Activated gamma-delta T cell treated with Interleukin-2 at 50 U/mL for 16 hours (primary cell): ENCODE data around the gene MBOAT7.
"Not testable (repeated sequence)": the region's sequence is repeated elsewhere in the genome, so short reads cannot be mapped to it uniquely, and the experiment has no call there.

Source experiments
- DNase-seq: peaks from one replicate; pipeline ENCODE4 v3.0.0-alpha.2; 2020

MBOAT7 gene

DNA sequence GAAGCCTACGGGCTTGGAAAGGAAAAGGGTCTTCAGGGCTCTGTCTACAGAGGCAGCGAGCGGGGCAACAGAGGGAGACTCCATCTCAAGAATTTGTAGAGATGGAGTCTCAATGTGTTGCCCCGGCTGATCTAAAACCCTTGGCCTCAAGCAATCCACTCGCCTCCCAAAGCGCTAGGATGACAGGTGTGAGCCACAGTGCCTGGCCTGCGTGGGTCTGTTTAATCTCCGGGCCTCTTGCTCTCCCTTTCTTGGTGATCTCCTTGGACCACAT, 19.3 kb upstream of the MBOAT7 start:
- no peak for DNase-seq

- no peak for DNase-seq
Measured at GRCh38 chr19:54207983-54208783, 18.8 kb upstream of the MBOAT7 start.

DNA sequence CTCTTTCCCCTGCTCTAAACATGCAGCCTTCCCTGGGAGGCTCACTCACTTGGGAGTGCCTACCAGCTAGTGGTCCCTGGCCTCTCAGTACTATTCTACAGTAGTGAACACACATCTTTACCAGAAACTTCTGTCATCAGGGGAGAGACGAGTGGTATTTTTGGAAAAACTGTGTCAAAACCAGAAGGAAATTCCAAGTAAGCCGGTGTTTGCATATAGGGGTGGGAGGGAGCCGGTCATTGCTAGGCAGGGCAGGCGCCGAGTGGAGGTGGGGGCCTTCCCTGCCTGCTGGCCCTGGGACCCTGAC, 18.2 kb upstream of the MBOAT7 start:
- no peak for DNase-seq

GRCh38 chr19:54207193-54207592, 17.8 kb upstream of the MBOAT7 start:
- not testable (repeated sequence) for DNase-seq

- DNase-seq = no peak
Measured at GRCh38 chr19:54206831-54207177, 17.4 kb upstream of the MBOAT7 start.

GRCh38 chr19:54206030-54206830, 16.9 kb upstream of the MBOAT7 start:
- no peak for DNase-seq

DNA sequence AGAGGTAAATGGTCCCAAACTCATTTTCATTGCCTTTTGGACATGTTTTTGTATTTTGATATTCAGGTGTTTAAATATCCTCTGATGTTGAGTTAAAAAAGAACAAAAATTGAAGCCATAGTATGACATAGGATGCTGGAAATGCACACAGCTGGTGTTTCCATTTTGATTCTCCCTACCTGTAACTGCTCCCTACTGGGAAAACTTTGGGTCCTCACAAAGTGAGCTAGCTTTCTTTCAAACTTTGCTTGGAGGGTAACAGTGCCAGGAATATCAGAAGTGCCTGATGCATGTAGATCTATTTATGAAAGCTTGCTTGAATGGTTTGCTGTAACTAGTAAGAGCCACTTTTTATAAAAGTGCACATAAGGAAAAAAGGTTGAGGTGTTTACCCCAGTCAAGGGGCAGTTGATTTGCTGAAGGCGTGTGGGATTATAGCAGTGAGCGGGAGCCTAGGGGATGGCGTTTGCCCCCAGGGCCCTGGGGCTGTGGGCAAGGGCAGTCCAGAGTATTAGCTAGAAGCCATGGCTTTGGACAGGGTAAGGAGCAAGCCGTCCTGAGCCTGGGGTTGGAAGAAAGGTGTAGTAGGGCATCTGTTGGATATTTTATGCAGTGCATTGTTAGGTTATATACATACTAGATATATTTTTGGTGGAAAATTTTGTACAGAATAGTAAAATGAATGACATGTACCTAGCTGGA, 15.5 kb upstream of the MBOAT7 start:
- DNase-seq = no peak

GRCh38 chr19:54203151-54203611, 13.8 kb upstream of the MBOAT7 start:
- DNase-seq = no peak

- DNase-seq = no peak
Measured at GRCh38 chr19:54201980-54202379, 12.6 kb upstream of the MBOAT7 start.

DNA sequence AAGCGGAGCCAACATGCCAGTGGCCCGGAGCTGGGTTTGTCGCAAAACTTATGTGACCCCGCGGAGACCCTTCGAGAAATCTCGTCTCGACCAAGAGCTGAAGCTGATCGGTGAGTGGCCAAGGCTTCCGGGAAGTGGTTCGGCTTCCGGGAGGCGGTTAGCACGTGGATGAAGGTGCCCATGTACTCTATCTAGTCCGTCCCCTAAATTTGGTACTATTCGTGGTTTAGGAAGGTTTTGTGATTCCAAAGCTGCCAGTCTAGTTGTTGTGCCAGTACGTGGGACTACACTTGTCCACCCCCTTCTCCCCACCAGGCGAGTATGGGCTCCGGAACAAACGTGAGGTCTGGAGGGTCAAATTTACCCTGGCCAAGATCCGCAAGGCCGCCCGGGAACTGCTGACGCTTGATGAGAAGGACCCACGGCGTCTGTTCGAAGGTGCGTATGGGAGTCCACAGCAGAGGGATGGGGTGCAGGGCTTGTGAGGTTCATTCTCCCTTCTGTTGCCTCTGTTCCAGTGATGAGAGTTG, 11.9 kb upstream of the MBOAT7 start:
- DNase-seq = no peak

- DNase-seq = no peak
Measured at GRCh38 chr19:54199401-54199800, 10.0 kb upstream of the MBOAT7 start.

DNA sequence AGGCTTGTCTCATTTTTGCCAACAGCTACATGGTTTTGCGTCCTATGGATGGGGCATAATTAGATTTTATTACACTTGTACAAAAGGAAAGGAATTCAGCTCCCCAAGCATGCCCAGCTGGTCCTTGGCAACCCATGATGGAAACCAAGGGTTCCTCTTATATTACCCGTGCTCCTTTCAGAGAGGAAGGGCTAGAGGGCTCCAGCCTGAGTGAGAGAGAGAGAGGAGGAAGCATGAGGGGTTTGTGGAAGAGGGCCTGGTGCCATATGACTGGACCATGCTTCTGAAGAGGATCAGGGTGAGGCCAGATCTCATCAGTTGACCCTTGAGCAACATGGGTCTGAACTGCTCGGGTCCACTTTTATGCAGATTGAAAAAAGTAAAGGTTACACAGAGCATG, 7.7 kb upstream of the MBOAT7 start:
- DNase-seq = no peak

- DNase-seq = no peak
Measured at GRCh38 chr19:54196536-54196935, 7.2 kb upstream of the MBOAT7 start.

GRCh38 chr19:54194463-54194862, 5.1 kb upstream of the MBOAT7 start:
- DNase-seq = not testable (repeated sequence)

DNA sequence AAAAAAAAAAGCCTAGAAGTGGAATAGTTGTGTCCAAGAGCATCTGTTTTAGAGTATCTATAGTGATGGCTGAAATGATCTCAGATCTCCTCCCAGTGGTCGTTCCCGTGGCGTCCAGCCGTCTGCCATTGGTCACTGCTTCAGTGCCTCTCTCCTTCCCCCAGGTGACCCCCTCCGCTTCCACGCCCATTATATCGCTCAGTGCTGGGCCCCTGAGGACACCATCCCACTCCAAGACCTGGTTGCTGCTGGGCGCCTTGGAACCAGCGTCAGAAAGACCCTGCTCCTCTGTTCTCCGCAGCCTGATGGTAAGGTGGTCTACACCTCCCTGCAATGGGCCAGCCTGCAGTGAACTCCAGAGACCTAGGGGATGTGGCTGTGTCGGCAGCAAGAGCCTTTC, 3.6 kb upstream of the MBOAT7 start:
- no peak for DNase-seq

DNA sequence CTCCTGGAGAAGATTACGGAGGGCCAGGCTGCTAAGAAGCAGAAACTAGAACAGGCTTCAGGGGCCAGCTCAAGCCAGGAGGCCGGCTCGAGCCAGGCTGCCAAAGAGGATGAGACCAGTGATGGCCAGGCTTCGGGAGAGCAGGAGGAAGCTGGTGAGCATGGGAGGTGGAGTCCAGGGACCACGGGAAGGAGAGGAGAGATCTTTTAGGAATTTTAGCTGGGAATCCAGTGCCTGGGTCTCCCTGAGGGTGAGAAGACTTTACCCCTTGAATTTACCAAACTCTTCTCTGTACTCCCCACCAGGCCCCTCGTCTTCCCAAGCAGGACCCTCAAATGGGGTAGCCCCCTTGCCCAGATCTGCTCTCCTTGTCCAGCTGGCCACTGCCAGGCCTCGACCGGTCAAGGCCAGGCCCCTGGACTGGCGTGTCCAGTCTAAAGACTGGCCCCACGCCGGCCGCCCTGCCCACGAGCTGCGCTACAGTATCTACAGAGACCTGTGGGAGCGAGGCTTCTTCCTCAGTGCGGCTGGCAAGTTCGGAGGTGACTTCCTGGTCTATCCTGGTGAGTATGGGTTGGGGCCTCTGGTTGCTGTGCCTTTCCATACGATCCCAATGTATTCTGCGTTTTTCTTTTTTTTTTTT, 2.6 kb upstream of the MBOAT7 start:
- DNase-seq = no peak

DNA sequence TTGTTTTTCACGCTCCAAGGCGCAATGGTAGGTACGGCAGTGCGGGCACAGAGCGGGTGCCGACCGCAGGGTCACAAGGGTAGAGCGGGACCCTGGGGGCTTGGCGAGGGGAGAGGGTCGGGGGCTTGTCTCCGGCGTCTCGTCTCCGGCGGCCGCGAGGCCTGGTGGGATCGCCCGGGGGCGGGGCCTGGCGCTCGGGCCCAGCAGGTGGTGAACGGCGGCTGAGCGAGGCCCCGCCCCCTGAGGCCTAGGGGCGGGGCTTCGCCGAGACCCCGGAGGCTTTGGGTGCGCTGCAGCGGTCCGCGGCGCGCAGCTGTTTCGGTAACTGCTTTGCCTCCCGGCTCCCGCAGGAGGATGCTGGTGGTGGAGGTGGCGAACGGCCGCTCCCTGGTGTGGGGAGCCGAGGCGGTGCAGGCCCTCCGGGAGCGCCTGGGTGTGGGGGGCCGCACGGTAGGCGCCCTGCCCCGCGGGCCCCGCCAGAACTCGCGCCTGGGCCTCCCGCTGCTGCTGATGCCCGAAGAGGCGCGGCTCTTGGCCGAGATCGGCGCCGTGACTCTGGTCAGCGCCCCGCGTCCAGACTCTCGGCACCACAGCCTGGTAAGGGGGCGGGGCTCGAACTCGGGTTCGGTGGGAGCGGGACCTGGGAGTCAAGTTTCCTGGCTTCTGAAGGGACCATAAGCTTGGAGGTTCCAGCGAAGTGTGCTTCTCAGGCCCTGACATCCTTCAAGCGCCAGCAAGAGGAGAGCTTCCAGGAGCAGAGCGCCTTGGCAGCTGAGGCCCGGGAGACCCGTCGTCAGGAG, 1.8 kb upstream of the MBOAT7 start, which contains the start of gene TSEN34:
TSEN34 (plus strand) TSS at position 298 of the 800 bp plus-strand sequence; CDS start at position 355, 57 bp downstream.
- DNase-seq = peak; percentile 83

- peak; percentile 100 for DNase-seq
Measured at GRCh38 chr19:54190503-54191010, 1.2 kb upstream of the MBOAT7 start.

DNA sequence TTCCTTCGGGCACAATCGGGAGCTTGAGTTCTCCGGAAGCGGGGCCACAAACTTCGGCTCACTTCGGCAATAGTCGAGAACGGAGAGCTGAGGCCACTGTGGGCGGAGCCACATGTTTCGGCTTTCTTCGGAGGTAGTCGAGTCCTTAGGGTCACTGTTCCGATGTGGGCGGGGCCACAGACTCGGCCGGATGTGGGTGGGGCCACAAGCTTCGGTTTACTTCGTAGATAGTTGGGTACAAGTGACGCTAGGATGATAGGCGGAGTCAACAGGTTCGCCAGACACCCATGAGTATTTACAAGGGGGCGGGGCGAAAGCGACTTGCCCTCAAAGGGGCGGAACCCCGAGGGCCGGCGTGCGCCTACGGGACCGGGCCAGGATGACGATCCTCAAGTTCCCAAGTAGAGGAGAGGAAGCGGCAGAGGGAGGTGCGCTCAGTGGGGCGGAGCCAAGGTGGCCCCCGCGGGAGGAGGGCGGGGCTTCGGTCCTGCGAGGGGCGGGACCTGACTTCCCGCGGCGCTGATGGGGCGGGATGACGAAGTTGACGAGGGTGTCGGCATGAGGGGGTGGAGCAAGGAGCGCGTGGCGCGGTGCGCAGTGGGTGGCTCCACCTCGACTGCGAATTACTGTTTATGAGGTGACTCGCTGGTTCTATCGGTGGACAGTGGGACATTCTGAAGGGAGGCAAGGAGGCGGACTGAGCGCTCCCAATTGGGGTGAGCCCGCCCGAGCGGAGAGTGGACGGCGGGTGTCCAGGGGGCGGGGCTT, 539 bp upstream of the MBOAT7 start:
- DNase-seq = peak; percentile 100

DNA sequence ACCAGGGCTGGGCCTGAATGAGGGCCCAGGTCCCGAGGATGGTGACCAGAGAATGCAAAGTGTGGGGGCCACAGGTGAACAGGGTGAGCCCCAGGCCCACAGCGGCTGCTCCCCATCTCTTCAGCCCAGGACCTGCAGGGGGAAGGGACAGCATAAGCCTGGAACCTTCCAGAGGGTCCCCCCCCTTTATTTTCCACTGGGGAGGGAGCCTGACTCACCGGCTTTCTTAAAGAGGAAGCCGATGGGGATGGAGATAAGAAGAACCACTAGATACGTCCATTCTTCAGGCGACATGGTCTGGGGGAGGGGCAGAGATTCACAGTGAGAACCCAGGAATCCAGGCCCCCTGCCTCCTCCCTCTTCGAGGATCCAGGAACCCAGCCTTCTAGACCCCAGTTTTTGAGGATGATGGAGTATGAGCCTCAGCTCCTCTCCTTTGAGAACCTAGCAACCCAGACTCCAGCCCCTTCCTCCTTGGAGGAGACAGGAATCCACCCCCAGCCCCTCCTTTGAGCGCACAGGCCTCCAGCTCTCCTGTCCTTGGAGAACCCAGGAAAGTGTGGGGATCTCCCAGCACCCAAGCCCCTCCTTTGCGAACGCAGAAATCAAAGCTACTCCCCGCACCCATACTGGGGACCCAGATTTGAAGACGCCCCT, 1.0 kb downstream of the MBOAT7 start:
- peak; percentile 49 for DNase-seq

- DNase-seq = no peak
Measured at GRCh38 chr19:54186934-54187381, 2.4 kb downstream of the MBOAT7 start.
